ENCODE results near the gene BST1.

BST1 gene

DNA sequence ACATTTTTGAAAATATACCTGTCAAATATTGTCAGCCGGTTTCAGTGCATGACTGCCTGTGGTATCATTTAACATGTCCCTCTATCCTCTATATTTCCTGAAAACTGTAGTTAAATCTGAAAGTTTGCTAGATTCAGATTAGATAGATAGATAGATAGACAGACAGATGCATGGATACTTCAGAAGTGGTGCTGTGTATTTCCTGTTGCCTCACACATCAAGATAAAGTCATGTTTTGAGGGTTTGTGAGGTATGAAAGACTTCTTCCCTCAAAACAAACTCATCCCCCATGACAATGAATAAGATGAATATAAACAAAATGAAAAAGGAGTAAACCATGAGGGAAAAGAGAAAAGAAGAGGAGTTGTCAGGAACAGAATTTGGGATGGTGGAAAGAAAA, 6.0 kb upstream of the BST1 start:
- TF ChIP-seq PAX5 (IDR thresholded peaks at IDR 0.05; ENCODE audit: insufficient read depth, low read length, severe bottlenecking) = no peak
- TF ChIP-seq SPI1 (IDR thresholded peaks at IDR 0.05; ENCODE audit: low read depth, low read length) = no peak
- no peak for TF ChIP-seq POLR2A (IDR thresholded peaks at IDR 0.05; ENCODE audit: low read depth, low read length)
- TF ChIP-seq POU2F2 (IDR thresholded peaks at IDR 0.05; ENCODE audit: low read depth, low read length) = no peak
- no peak for TF ChIP-seq POLR2AphosphoS5 (IDR thresholded peaks at IDR 0.05; ENCODE audit: low read depth, low read length)
- no peak for TF ChIP-seq TAF1 (IDR thresholded peaks at IDR 0.05; ENCODE audit: low read depth, low read length)
- FAIRE-seq (no peak), DNase-seq (ENCODE audit: insufficient read length, low spot score) (no peak)

DNA sequence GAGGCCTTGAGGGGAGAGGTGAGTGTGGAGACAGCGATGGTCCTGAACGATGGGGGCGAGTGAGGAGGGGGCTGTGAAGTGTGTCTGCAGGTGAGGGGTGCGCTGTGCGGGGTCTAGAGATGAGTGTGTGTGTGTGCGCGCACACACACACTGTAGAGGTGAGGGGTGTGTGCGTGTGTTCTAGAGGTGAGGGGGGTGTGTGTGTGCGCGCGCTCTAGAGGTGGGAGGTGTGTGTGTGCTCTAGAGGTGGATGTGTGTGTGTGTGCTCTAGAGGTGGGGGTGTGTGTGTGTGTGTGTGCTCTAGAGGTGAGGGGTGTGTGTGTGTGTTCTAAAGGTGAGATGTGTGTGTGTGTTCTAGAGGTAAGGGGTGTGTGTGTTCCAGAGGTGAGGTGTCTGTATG, 574 bp downstream of the BST1 start:
- TF ChIP-seq POLR2AphosphoS5 (IDR thresholded peaks at IDR 0.05; ENCODE audit: low read depth, low read length) = no peak
- TF ChIP-seq PAX5 (IDR thresholded peaks at IDR 0.05; ENCODE audit: insufficient read depth, low read length, severe bottlenecking) = no peak
- no peak for TF ChIP-seq TAF1 (IDR thresholded peaks at IDR 0.05; ENCODE audit: low read depth, low read length)
- no peak for TF ChIP-seq POLR2A (IDR thresholded peaks at IDR 0.05; ENCODE audit: low read depth, low read length)
- TF ChIP-seq POU2F2 (IDR thresholded peaks at IDR 0.05; ENCODE audit: low read depth, low read length) = no peak
- no peak for TF ChIP-seq SPI1 (IDR thresholded peaks at IDR 0.05; ENCODE audit: low read depth, low read length)
- DNase-seq (ENCODE audit: insufficient read length, low spot score) = no peak
- no peak for FAIRE-seq

DNA sequence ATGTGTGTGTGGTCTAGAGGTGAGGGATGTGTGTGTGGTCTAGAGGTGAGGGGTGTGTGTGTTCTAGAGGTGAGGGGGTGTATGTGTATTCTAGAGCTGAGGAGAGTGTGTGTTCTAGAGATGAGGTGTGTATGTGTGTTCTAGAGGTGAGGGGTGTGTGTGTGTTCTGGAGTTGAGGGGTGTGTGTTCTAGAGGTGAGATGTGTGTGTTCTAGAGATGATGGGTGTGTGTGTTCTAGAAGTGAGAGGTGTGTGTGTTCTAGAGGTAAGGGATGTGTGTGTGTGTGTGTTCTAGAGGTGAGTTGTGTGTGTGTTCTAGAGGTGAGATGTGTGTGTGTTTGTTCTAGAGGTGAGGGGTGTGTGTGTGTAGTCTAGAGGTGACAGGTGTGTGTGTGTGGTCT, 1.3 kb downstream of the BST1 start:
- no peak for DNase-seq (ENCODE audit: insufficient read length, low spot score)
- FAIRE-seq = no peak
- TF ChIP-seq POLR2A (IDR thresholded peaks at IDR 0.05; ENCODE audit: low read depth, low read length) (no peak), SPI1 (IDR thresholded peaks at IDR 0.05; ENCODE audit: low read depth, low read length) (no peak), PAX5 (IDR thresholded peaks at IDR 0.05; ENCODE audit: insufficient read depth, low read length, severe bottlenecking) (no peak), TAF1 (IDR thresholded peaks at IDR 0.05; ENCODE audit: low read depth, low read length) (no peak), POU2F2 (IDR thresholded peaks at IDR 0.05; ENCODE audit: low read depth, low read length) (no peak), POLR2AphosphoS5 (IDR thresholded peaks at IDR 0.05; ENCODE audit: low read depth, low read length) (no peak)

GRCh38 chr4:15706646-15707362, 3.9 kb downstream of the BST1 start:
- TF ChIP-seq POU2F2 (IDR thresholded peaks at IDR 0.05; ENCODE audit: low read depth, low read length) (no peak), POLR2AphosphoS5 (IDR thresholded peaks at IDR 0.05; ENCODE audit: low read depth, low read length) (no peak)
- DNase-seq (ENCODE audit: insufficient read length, low spot score) (no peak), FAIRE-seq (no peak)

DNA sequence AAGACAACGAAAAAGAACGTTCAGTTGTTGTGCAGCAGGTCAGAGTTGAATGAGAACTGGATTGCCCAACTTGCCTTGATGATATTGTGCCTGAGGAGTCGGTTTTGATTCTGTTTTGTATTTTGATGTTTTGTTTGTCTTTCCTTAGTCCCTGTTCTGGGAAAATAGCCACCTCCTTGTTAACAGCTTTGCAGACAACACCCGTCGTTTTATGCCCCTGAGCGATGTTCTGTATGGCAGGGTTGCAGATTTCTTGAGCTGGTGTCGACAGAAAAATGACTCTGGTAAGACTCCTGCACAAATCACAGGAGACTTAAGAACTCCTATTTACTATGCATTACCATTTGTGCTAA, 4.5 kb downstream of the BST1 start:
- FAIRE-seq (no peak), DNase-seq (ENCODE audit: insufficient read length, low spot score) (no peak)
- TF ChIP-seq POLR2A (IDR thresholded peaks at IDR 0.05; ENCODE audit: low read depth, low read length) (no peak), PAX5 (IDR thresholded peaks at IDR 0.05; ENCODE audit: insufficient read depth, low read length, severe bottlenecking) (no peak), TAF1 (IDR thresholded peaks at IDR 0.05; ENCODE audit: low read depth, low read length) (no peak), POLR2AphosphoS5 (IDR thresholded peaks at IDR 0.05; ENCODE audit: low read depth, low read length) (no peak)

- TF ChIP-seq TAF1 (IDR thresholded peaks at IDR 0.05; ENCODE audit: low read depth, low read length) (no peak), POLR2AphosphoS5 (IDR thresholded peaks at IDR 0.05; ENCODE audit: low read depth, low read length) (no peak), POLR2A (IDR thresholded peaks at IDR 0.05; ENCODE audit: low read depth, low read length) (no peak), SPI1 (IDR thresholded peaks at IDR 0.05; ENCODE audit: low read depth, low read length) (no peak), POU2F2 (IDR thresholded peaks at IDR 0.05; ENCODE audit: low read depth, low read length) (no peak)
- FAIRE-seq (no peak), DNase-seq (ENCODE audit: insufficient read length, low spot score) (no peak)
These were observed 8.9 kb downstream of the BST1 start for GRCh38 chr4:15711762-15712161.

DNA sequence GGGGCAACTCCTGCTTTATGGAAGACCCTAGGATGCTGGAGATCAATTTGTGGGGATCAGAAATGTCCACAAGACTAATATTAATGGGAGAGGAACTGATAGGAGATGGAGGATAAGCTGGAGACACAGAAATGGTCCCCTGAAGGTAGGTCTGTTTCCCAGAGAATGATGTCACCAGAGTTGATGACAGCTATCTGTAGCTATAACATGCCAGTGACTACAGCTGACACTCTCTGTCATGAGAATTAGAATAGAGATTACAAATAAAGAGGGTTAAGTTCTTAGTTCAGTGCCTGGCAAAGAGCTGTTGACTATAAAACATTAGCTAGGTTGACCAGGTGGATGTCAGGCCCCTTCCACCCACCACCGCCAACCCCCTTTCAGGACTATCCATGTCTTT, 9.3 kb downstream of the BST1 start:
- FAIRE-seq (no peak), DNase-seq (ENCODE audit: insufficient read length, low spot score) (no peak)
- TF ChIP-seq TAF1 (IDR thresholded peaks at IDR 0.05; ENCODE audit: low read depth, low read length) (no peak), PAX5 (IDR thresholded peaks at IDR 0.05; ENCODE audit: insufficient read depth, low read length, severe bottlenecking) (no peak), POLR2AphosphoS5 (IDR thresholded peaks at IDR 0.05; ENCODE audit: low read depth, low read length) (no peak), SPI1 (IDR thresholded peaks at IDR 0.05; ENCODE audit: low read depth, low read length) (no peak)

- TF ChIP-seq TAF1 (IDR thresholded peaks at IDR 0.05; ENCODE audit: low read depth, low read length) (no peak), SPI1 (IDR thresholded peaks at IDR 0.05; ENCODE audit: low read depth, low read length) (no peak), POLR2AphosphoS5 (IDR thresholded peaks at IDR 0.05; ENCODE audit: low read depth, low read length) (no peak), POLR2A (IDR thresholded peaks at IDR 0.05; ENCODE audit: low read depth, low read length) (no peak), POU2F2 (IDR thresholded peaks at IDR 0.05; ENCODE audit: low read depth, low read length) (no peak), PAX5 (IDR thresholded peaks at IDR 0.05; ENCODE audit: insufficient read depth, low read length, severe bottlenecking) (no peak)
- DNase-seq (ENCODE audit: insufficient read length, low spot score) (no peak), FAIRE-seq (no peak)
These were observed 11.3 kb downstream of the BST1 start for GRCh38 chr4:15714141-15714540.

DNA sequence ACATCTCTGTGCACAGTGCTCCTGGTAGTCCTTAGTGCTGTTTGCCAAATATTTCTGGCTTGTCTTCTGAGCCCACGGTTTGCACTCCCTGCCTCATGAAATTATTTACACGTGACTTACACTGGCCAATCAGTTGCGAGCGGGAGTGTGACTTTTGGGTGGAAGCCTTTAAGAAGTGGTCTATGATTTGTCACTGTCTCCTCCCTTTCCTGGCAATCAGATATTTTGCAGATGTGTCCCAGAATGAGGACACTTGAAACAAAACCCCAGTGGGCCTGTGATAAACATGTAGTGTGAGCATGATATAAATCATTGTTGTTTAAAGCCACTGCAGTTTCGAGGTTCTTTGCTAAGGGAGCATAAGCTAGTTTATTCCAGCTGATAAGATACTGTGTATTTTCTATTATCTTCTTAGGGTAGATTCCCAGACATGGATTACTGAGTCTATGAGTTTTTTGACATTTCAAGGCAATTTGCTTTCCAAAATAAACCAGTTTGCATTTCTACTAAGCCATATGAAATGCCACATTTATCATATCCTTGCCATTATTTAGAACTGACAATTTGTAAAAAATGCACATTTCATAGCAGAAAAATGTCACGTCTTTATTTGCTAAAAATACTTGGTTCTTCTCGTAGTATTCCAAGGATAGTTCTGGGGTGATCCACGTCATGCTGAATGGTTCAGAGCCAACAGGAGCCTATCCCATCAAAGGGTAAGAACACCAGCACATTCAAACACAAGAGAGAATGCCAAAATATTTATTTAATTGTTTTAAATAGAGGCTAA, 12.0 kb downstream of the BST1 start:
- DNase-seq (ENCODE audit: insufficient read length, low spot score) = no peak
- no peak for FAIRE-seq
- TF ChIP-seq POLR2A (IDR thresholded peaks at IDR 0.05; ENCODE audit: low read depth, low read length) (no peak), SPI1 (IDR thresholded peaks at IDR 0.05; ENCODE audit: low read depth, low read length) (no peak)

- TF ChIP-seq POLR2A (IDR thresholded peaks at IDR 0.05; ENCODE audit: low read depth, low read length) (no peak), PAX5 (IDR thresholded peaks at IDR 0.05; ENCODE audit: insufficient read depth, low read length, severe bottlenecking) (no peak), TAF1 (IDR thresholded peaks at IDR 0.05; ENCODE audit: low read depth, low read length) (no peak), SPI1 (IDR thresholded peaks at IDR 0.05; ENCODE audit: low read depth, low read length) (no peak)
- no peak for FAIRE-seq
These were observed 13.2 kb downstream of the BST1 start for GRCh38 chr4:15716115-15716514.

More at GRCh38 chr4:15716115-15716514, 13.2 kb downstream of the BST1 start:
- DNase-seq (ENCODE audit: insufficient read length, low spot score) = no peak

All from GM12891 (cell line).